Measurements from ENCODE around the gene ARHGEF40. TPM values are rescaled to one million over a fixed set of nuclear protein-coding genes. Genes with fewer than 3 reads are reported as not detected.

ARHGEF40 gene
- total and polyA plus RNA-seq, 2 donors (not counting 1 experiment from before 2014, with no cell fraction given): 1.0 to 1.7 TPM

- Histone ChIP-seq H3K4me1 (ENCODE audit: control insufficient read depth in 2 of 2, insufficient read depth in 2 of 2, low read length in 2 of 2) (peaks cover 6 to 8% of the 10 kb centered on the region in 2 donors), H3K79me2 (ENCODE audit: control insufficient read depth, insufficient read depth, low read length) (no peaks in the 10 kb centered on the region), H3K27ac (ENCODE audit: low read length in 2 of 2) (no peak overlapping the region), H3K4me2 (replicated peaks; ENCODE audit: low read depth, low read length, poor library complexity, severe bottlenecking) (no peak overlapping the region), H2AFZ (ENCODE audit: insufficient read depth, low read depth, low read length, poor library complexity, severe bottlenecking) (no peak overlapping the region), H3K4me3 (ENCODE audit: control extremely low read depth in 1 of 5, extremely low read depth in 1 of 5, insufficient read depth in 1 of 5, low read depth in 2 of 5, low read length in 4 of 5) (no peak overlapping the region), H3K9me3 (ENCODE audit: control extremely low read depth in 1 of 3, control insufficient read depth in 2 of 3, insufficient read depth in 1 of 3, low read length in 2 of 3) (no peaks in the 10 kb centered on the region), H3K27me3 (replicated peaks in 1 of 4; ENCODE audit: control extremely low read depth in 1 of 4, control insufficient read depth in 3 of 4, insufficient read depth in 4 of 4, low read length in 3 of 4) (no peaks in the 10 kb centered on the region), H3K36me3 (replicated peaks in 1 of 2; ENCODE audit: control extremely low read depth in 1 of 2, control insufficient read depth in 1 of 2, extremely low read depth in 1 of 2, insufficient read depth in 2 of 2, low read length in 1 of 2) (no peaks in the 10 kb centered on the region), H3K9ac (ENCODE audit: low read length) (no peak overlapping the region), H4K20me1 (ENCODE audit: control insufficient read depth, insufficient read depth, low read length, poor library complexity, severe bottlenecking) (no peaks in the 10 kb centered on the region)
- POLR2A ChIA-PET: no interaction called here
- TF ChIP-seq EZH2 (IDR thresholded peaks at IDR 0.05; ENCODE audit: borderline replicate concordance, insufficient read depth, low read depth, low read length, poor library complexity, severe bottlenecking): no peak
- TF ChIP-seq CTCF (IDR thresholded peaks at IDR 0.05): no peak
- ATAC-seq (ENCODE audit: low read depth): no peak
- Mint-ChIP-seq H3K27me3 (no peaks in the 10 kb centered on the region), H3K27ac (no peak overlapping the region), H3K4me3 (no peak overlapping the region), H3K4me1 (peaks cover 6% of the 10 kb centered on the region), H3K9me3 (ENCODE audit: insufficient read depth) (no peaks in the 10 kb centered on the region)
- DNase-seq: no peak
- CTCF ChIA-PET: interaction anchor here (0.7 to 11.8 kb wide), 11 partner anchors 14 to 250 kb away, joined by 3 to 348 read pairs (median 4); partner anchors contain the start of gene ARHGEF40
- intact Hi-C loops (cut with micrococcal nuclease): loop anchor here (10.0 kb wide), 1 partner anchor 495 kb away; no protein-coding TSS in a partner anchor
- 72% methylated on average over 4 of the region's 6 CpGs for WGBS (ENCODE audit: insufficient coverage)
Measured at GRCh38 chr14:21109377-21110138, 39.5 kb downstream of the ARHGEF40 start.

- WGBS (ENCODE audit: insufficient coverage): no CpG with 5 or more reads among the region's 4 CpGs
- ChIA-PET POLR2A (no interaction called here), CTCF (interaction anchor here (1.0 to 1.6 kb wide), 2 partner anchors 20 to 24 kb away, joined by 3 read pairs; no protein-coding TSS in a partner anchor)
- H3K4me3 Mint-ChIP-seq: no peak overlapping the region
- no peaks in the 10 kb centered on the region for H3K27me3 ChIP-seq (replicated peaks in 1 of 4; ENCODE audit: control extremely low read depth in 1 of 4, control insufficient read depth in 3 of 4, insufficient read depth in 4 of 4, low read length in 3 of 4)
- TF ChIP-seq EZH2 (IDR thresholded peaks at IDR 0.05; ENCODE audit: borderline replicate concordance, insufficient read depth, low read depth, low read length, poor library complexity, severe bottlenecking) (no peak), CTCF (IDR thresholded peaks at IDR 0.05) (no peak)
- H3K27ac Mint-ChIP-seq: no peak overlapping the region
- DNase-seq: no peak
- no peak overlapping the region for H2AFZ ChIP-seq (ENCODE audit: insufficient read depth, low read depth, low read length, poor library complexity, severe bottlenecking)
- no peaks in the 10 kb centered on the region for H4K20me1 ChIP-seq (ENCODE audit: control insufficient read depth, insufficient read depth, low read length, poor library complexity, severe bottlenecking)
- H3K9me3 Mint-ChIP-seq (ENCODE audit: insufficient read depth): no peaks in the 10 kb centered on the region
- no peaks in the 10 kb centered on the region for H3K79me2 ChIP-seq (ENCODE audit: control insufficient read depth, insufficient read depth, low read length)
- no peaks in the 10 kb centered on the region for H3K27me3 Mint-ChIP-seq
- no peak overlapping the region for H3K4me2 ChIP-seq (replicated peaks; ENCODE audit: low read depth, low read length, poor library complexity, severe bottlenecking)
- no peaks in the 10 kb centered on the region for H3K4me1 ChIP-seq (ENCODE audit: control insufficient read depth in 2 of 2, insufficient read depth in 2 of 2, low read length in 2 of 2)
- no peak for ATAC-seq (ENCODE audit: low read depth)
- no peak overlapping the region for H3K4me3 ChIP-seq (ENCODE audit: control extremely low read depth in 1 of 5, extremely low read depth in 1 of 5, insufficient read depth in 1 of 5, low read depth in 2 of 5, low read length in 4 of 5)
- H3K9ac ChIP-seq (ENCODE audit: low read length): no peak overlapping the region
- no peaks in the 10 kb centered on the region for H3K36me3 ChIP-seq (replicated peaks in 1 of 2; ENCODE audit: control extremely low read depth in 1 of 2, control insufficient read depth in 1 of 2, extremely low read depth in 1 of 2, insufficient read depth in 2 of 2, low read length in 1 of 2)
- intact Hi-C loops (cut with micrococcal nuclease): no loop called here
- no peak overlapping the region for H3K27ac ChIP-seq (ENCODE audit: low read length in 2 of 2)
- no peaks in the 10 kb centered on the region for H3K4me1 Mint-ChIP-seq
- H3K9me3 ChIP-seq (ENCODE audit: control extremely low read depth in 1 of 3, control insufficient read depth in 2 of 3, insufficient read depth in 1 of 3, low read length in 2 of 3): no peaks in the 10 kb centered on the region
Measured at GRCh38 chr14:21112255-21112654, 42.2 kb downstream of the ARHGEF40 start.

All from B cell (primary cell).